Sigmoid colon (tissue), 7 donors: ENCODE data around the gene CHCT1. TPM values are rescaled to one million over a fixed set of nuclear protein-coding genes. Genes with fewer than 3 reads are reported as not detected.

Experiments used
- DNase-seq: peaks from one replicate; pipeline ENCODE4 v3.0.0-alpha.2; 2019
- H3K27ac ChIP-seq, 4 donors: fragments of 200-600 bp; sonication (generic); one replicate each; pipeline ENCODE4 v1.5.1; 2016 to 2019; ENCODE audit warnings: mild to moderate bottlenecking in 1 of 4
- H3K27me3 ChIP-seq, 3 donors: fragments of 200-600 bp; sonication (generic); one replicate each; pipeline ENCODE4 v1.5.1; 2019; ENCODE audit warnings: mild to moderate bottlenecking in 1 of 3
- H3K36me3 ChIP-seq, 4 donors: fragments of 200-600 bp; sonication (generic); one replicate each; pipeline ENCODE4 v1.5.1; 2016 to 2019
- H3K4me1 ChIP-seq, 4 donors: fragments of 200-600 bp; sonication (generic); one replicate each; pipeline ENCODE4 v1.5.1; 2017 to 2019
- H3K4me3 ChIP-seq, 4 donors: fragments of 200-600 bp; sonication (generic); one replicate each; pipeline ENCODE4 v1.5.1; 2017 to 2019; ENCODE audit warnings: mild to moderate bottlenecking in 2 of 4, moderate library complexity in 1 of 4
- H3K9me3 ChIP-seq, 4 donors: fragments of 200-600 bp in 3 of 4; sonication (generic) in 3 of 4; one replicate each; pipeline versions ENCODE4 v1.5.1 to v1.6.1; 2013 to 2019
- EP300 ChIP-seq, 4 donors: sonication (generic); formaldehyde crosslinking; IDR thresholded peaks; one replicate each; pipeline ENCODE4 v1.6.1; 2017; ENCODE audit warnings: antibody characterized with exemption in 4 of 4
- POLR2A ChIP-seq, 2 donors: fragments of 450-650 bp; IDR thresholded peaks; one replicate each; pipeline ENCODE4 v1.6.1; 2016; ENCODE audit warnings: antibody characterized with exemption in 2 of 2, mild to moderate bottlenecking in 2 of 2, moderate library complexity in 2 of 2
- POLR2AphosphoS5 ChIP-seq, 4 donors: sonication (generic); formaldehyde crosslinking; IDR thresholded peaks; one replicate each; pipeline ENCODE4 v1.6.1; 2017; ENCODE audit warnings: antibody characterized with exemption in 4 of 4
- WGBS, 2 donors: extraction: QIAGEN DNeasy Blood & Tissue Kit; methylation state at CpG; one replicate each; pipeline ENCODE4 v1.1.7; 2013; 5-methylcytosine and 5-hydroxymethylcytosine counted together
- intact Hi-C: fragments of 100-400 bp; cut with DNase I; formaldehyde crosslinking; loops from one replicate; pipeline ENCODE4 v1.15.1; 2023
- polyA plus RNA-seq, 3 donors: library from polyadenylated mRNA; stranded (reverse); fragments of 200-250 nt; gene quantifications; one replicate each; pipeline ENCODE4 v1.2.3, GENCODE V29; 2013
- total RNA-seq, 4 donors: library from RNA; depleted of rRNA; stranded (reverse); fragments of >200 nt; gene quantifications; one replicate each; pipeline ENCODE4 v1.1.0, GENCODE V29; 2016
- TF ChIP-seq, protein P1 (sequence below), 4 experiments: fragments of 450-650 bp in 3 of 4; fragments of 200-600 bp in 1 of 4; IDR thresholded peaks; one replicate each; pipeline ENCODE4 v1.5.1; 2016 to 2019; ENCODE audit warnings: antibody characterized with exemption in 4 of 4, mild to moderate bottlenecking in 3 of 4, moderate library complexity in 2 of 4
- donor health status: healthy with polysubstance abuse.
- donor health status: Bipolar disorder and iron deficiency.
- donor health status: healthy.

Gene CHCT1
- total and polyA plus RNA-seq, 7 donors, result not detected

- Histone ChIP-seq H3K27ac (no peak overlapping the region), H3K36me3 (peaks cover 0 to 39% (median 11%) of the 10 kb centered on the region in 4 donors), H3K9me3 (no peaks in the 10 kb centered on the region), H3K4me3 (no peak overlapping the region), H3K27me3 (no peaks in the 10 kb centered on the region), H3K4me1 (peaks cover 0 to 17% (median 5%) of the 10 kb centered on the region in 4 donors)
- intact Hi-C loops, result no loop called here
- TF ChIP-seq POLR2A (IDR thresholded peaks at IDR 0.05) (no peak), POLR2AphosphoS5 (IDR thresholded peaks at IDR 0.05) (no peak), EP300 (IDR thresholded peaks at IDR 0.05) (no peak)
- TF ChIP-seq, protein P1, sequence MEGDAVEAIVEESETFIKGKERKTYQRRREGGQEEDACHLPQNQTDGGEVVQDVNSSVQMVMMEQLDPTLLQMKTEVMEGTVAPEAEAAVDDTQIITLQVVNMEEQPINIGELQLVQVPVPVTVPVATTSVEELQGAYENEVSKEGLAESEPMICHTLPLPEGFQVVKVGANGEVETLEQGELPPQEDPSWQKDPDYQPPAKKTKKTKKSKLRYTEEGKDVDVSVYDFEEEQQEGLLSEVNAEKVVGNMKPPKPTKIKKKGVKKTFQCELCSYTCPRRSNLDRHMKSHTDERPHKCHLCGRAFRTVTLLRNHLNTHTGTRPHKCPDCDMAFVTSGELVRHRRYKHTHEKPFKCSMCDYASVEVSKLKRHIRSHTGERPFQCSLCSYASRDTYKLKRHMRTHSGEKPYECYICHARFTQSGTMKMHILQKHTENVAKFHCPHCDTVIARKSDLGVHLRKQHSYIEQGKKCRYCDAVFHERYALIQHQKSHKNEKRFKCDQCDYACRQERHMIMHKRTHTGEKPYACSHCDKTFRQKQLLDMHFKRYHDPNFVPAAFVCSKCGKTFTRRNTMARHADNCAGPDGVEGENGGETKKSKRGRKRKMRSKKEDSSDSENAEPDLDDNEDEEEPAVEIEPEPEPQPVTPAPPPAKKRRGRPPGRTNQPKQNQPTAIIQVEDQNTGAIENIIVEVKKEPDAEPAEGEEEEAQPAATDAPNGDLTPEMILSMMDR (IDR thresholded peaks at IDR 0.05), result no peak
- DNase-seq, result no peak
- 82 to 90% methylated on average over 6 of the region's 6 CpGs for WGBS, 2 donors
These were observed 21.4 kb downstream of the CHCT1 start for GRCh38 chr17:60443713-60444112.

DNA sequence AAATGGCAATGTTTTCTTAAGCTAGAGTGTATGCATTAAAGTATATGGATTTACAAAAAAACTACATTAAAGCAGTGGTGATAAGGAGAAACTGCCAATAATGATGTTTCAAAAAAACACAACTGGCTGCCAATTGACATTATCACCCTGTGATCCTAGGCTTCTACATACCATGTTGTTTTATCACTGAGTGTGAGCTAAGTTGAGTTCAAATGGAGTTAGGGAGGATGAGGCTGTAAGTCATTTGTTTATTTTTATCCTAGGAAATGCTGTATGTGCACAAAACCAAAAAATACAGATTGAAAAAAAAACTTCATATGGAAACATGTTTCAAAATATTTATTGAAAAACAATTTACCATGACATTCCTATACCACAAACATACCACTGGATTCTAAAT is 22.9 kb downstream of the CHCT1 start:
- Histone ChIP-seq H3K36me3 (peaks cover 0 to 51% (median 14%) of the 10 kb centered on the region in 4 donors), H3K4me1 (peaks cover 0 to 17% (median 5%) of the 10 kb centered on the region in 4 donors), H3K27me3 (no peaks in the 10 kb centered on the region), H3K9me3 (no peaks in the 10 kb centered on the region), H3K27ac (no peak overlapping the region), H3K4me3 (no peak overlapping the region)
- intact Hi-C loops, result no loop called here
- no peak for DNase-seq
- TF ChIP-seq POLR2A (IDR thresholded peaks at IDR 0.05) (no peak), EP300 (IDR thresholded peaks at IDR 0.05) (no peak), POLR2AphosphoS5 (IDR thresholded peaks at IDR 0.05) (no peak)
- TF ChIP-seq, protein P1 (IDR thresholded peaks at IDR 0.05), result no peak

DNA sequence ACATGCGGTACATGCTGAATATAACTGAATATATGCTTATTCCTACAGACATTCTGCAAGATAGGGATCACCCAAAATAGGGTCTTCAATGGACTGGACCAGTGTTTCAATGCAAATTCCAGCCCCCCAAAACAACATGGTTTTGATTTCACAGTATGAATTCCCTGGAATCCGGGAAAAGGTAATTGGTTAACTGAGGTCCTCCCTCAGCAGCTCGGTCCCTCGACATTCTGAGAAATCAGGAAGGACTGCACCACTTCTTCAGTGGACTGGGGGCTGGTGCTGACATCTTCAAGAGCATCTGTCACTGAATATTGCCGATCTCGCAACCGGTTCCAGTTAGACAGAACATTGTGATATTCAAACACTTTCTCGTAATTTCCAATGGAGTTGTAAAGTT is 25.1 kb downstream of the CHCT1 start:
- Histone ChIP-seq H3K4me3 (no peak overlapping the region), H3K4me1 (peaks cover 0 to 8% (median under 1%) of the 10 kb centered on the region in 4 donors), H3K27me3 (no peaks in the 10 kb centered on the region), H3K36me3 (peaks cover 5 to 73% (median 25%) of the 10 kb centered on the region in 4 donors), H3K27ac (no peak overlapping the region), H3K9me3 (no peaks in the 10 kb centered on the region)
- DNase-seq, result no peak
- 95 to 97% methylated on average over 8 of the region's 8 CpGs for WGBS, 2 donors
- intact Hi-C loops, result no loop called here
- no peak for TF ChIP-seq POLR2AphosphoS5 (IDR thresholded peaks at IDR 0.05)
- TF ChIP-seq EP300 (IDR thresholded peaks at IDR 0.05), result no peak
- TF ChIP-seq, protein P1 (IDR thresholded peaks at IDR 0.05), result no peak
- TF ChIP-seq POLR2A (IDR thresholded peaks at IDR 0.05), result no peak

DNA sequence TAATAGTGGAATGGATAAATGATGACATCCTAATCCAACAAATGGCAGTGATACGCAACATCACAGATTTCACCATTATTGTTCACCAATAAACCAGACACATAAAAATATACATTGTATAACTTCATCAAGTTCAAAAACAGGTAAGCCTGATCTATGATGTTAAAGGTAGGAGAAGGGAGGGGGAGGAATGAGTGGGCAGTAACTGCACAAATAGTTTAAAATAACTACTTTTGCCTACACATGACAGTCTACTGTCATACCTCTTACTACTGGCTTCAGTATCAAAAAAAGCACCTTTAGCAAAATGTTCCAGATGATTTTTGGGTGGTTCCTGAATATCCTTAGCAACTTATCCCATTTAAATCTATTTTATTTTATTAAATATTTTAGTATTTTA is 28.8 kb downstream of the CHCT1 start:
- no peak overlapping the region for H3K4me3 ChIP-seq
- DNase-seq, result no peak
- H3K27ac ChIP-seq, result no peak overlapping the region
- 97 to 100% methylated on average over 1 of the region's 1 CpG for WGBS, 2 donors
- H3K4me1 ChIP-seq, result no peaks in the 10 kb centered on the region
- intact Hi-C loops, result no loop called here
- peaks cover 13 to 97% (median 42%) of the 10 kb centered on the region in 4 donors for H3K36me3 ChIP-seq
- H3K9me3 ChIP-seq, result no peaks in the 10 kb centered on the region
- TF ChIP-seq, protein P1 (IDR thresholded peaks at IDR 0.05), result no peak
- TF ChIP-seq EP300 (IDR thresholded peaks at IDR 0.05), result no peak
- no peak for TF ChIP-seq POLR2A (IDR thresholded peaks at IDR 0.05)
- no peak for TF ChIP-seq POLR2AphosphoS5 (IDR thresholded peaks at IDR 0.05)
- no peaks in the 10 kb centered on the region for H3K27me3 ChIP-seq

- intact Hi-C loops, result no loop called here
These were observed 29.7 kb downstream of the CHCT1 start for GRCh38 chr17:60451965-60452364.

More at GRCh38 chr17:60451965-60452364, 29.7 kb downstream of the CHCT1 start:
- no peak for TF ChIP-seq POLR2A (IDR thresholded peaks at IDR 0.05)
- no peak for TF ChIP-seq EP300 (IDR thresholded peaks at IDR 0.05)
- TF ChIP-seq, protein P1 (IDR thresholded peaks at IDR 0.05), result no peak
- no peak for TF ChIP-seq POLR2AphosphoS5 (IDR thresholded peaks at IDR 0.05)
- no peak overlapping the region for H3K27ac ChIP-seq
- no peaks in the 10 kb centered on the region for H3K4me1 ChIP-seq
- H3K36me3 ChIP-seq, result peaks cover 13 to 97% (median 41%) of the 10 kb centered on the region in 4 donors
- H3K4me3 ChIP-seq, result no peak overlapping the region
- DNase-seq, result no peak
- no peaks in the 10 kb centered on the region for H3K27me3 ChIP-seq
- no peaks in the 10 kb centered on the region for H3K9me3 ChIP-seq
